ENCODE results near the gene MYT1.
"Not testable (repeated sequence)": the region's sequence is repeated elsewhere in the genome, so short reads cannot be mapped to it uniquely, and the experiment has no call there.

The MYT1 gene

GRCh38 chr20:64232794-64233193 lies 68.5 kb downstream of the MYT1 start:
- H3K9me2 ChIP-seq (ENCODE audit: low read depth, low read length) = no peaks in the 10 kb centered on the region
- H3K4me1 ChIP-seq (ENCODE audit: insufficient read depth, low read length, severe bottlenecking) = no peaks in the 10 kb centered on the region
- H3K4me3 ChIP-seq (ENCODE audit: low read depth, low read length, poor library complexity, severe bottlenecking) = no peak overlapping the region
- H3K4me2 ChIP-seq (ENCODE audit: low read length) = no peak overlapping the region
- no peaks in the 10 kb centered on the region for H4K20me1 ChIP-seq (ENCODE audit: insufficient read depth, low read length)
- no peaks in the 10 kb centered on the region for H3K9me3 ChIP-seq (ENCODE audit: low read length)
- H3K9ac ChIP-seq (ENCODE audit: low read length) = no peak overlapping the region
- peaks cover 4% of the 10 kb centered on the region; the same call in 1 of the 2 replicates for H3K27me3 ChIP-seq (ENCODE audit: insufficient read depth, low read length)
- H3K79me2 ChIP-seq (ENCODE audit: insufficient read depth, low read length) = no peaks in the 10 kb centered on the region
- no peak overlapping the region for H3K27ac ChIP-seq (ENCODE audit: low read depth, low read length, poor library complexity, severe bottlenecking)
- no peaks in the 10 kb centered on the region for H3K36me3 ChIP-seq (ENCODE audit: insufficient read depth, low read length)
- H2AFZ ChIP-seq (ENCODE audit: low read length) = no peak overlapping the region
- TF ChIP-seq CTCF (IDR thresholded peaks at IDR 0.05; ENCODE audit: low read length) (no peak), EZH2 (IDR thresholded peaks at IDR 0.05; ENCODE audit: borderline replicate concordance, low read length) (no peak)
- H3F3A ChIP-seq (ENCODE audit: insufficient read depth, low read length) = no peaks in the 10 kb centered on the region

- no peaks in the 10 kb centered on the region for H3K9me3 ChIP-seq (ENCODE audit: low read length)
- H3F3A ChIP-seq (ENCODE audit: insufficient read depth, low read length) = no peaks in the 10 kb centered on the region
- TF ChIP-seq EZH2 (IDR thresholded peaks at IDR 0.05; ENCODE audit: borderline replicate concordance, low read length) = no peak
- TF ChIP-seq CTCF (IDR thresholded peaks at IDR 0.05; ENCODE audit: low read length) = no peak
- H2AFZ ChIP-seq (ENCODE audit: low read length) = no peak overlapping the region
- H3K27me3 ChIP-seq (ENCODE audit: insufficient read depth, low read length) = no peaks in the 10 kb centered on the region
- no peak overlapping the region for H3K4me3 ChIP-seq (ENCODE audit: low read depth, low read length, poor library complexity, severe bottlenecking)
- H4K20me1 ChIP-seq (ENCODE audit: insufficient read depth, low read length) = no peaks in the 10 kb centered on the region
- H3K4me1 ChIP-seq (ENCODE audit: insufficient read depth, low read length, severe bottlenecking) = no peaks in the 10 kb centered on the region
- no peak overlapping the region for H3K9ac ChIP-seq (ENCODE audit: low read length)
- no peak overlapping the region for H3K27ac ChIP-seq (ENCODE audit: low read depth, low read length, poor library complexity, severe bottlenecking)
- no peaks in the 10 kb centered on the region for H3K36me3 ChIP-seq (ENCODE audit: insufficient read depth, low read length)
- H3K79me2 ChIP-seq (ENCODE audit: insufficient read depth, low read length) = no peaks in the 10 kb centered on the region
- H3K4me2 ChIP-seq (ENCODE audit: low read length) = no peak overlapping the region
- no peaks in the 10 kb centered on the region for H3K9me2 ChIP-seq (ENCODE audit: low read depth, low read length)
Observed at GRCh38 chr20:64233725-64234124, 69.5 kb downstream of the MYT1 start.

- H3K9me3 ChIP-seq (ENCODE audit: low read length) = no peaks in the 10 kb centered on the region
- H3K4me3 ChIP-seq (ENCODE audit: low read depth, low read length, poor library complexity, severe bottlenecking) = no peak overlapping the region
- H3K27me3 ChIP-seq (ENCODE audit: insufficient read depth, low read length) = no peaks in the 10 kb centered on the region
- H4K20me1 ChIP-seq (ENCODE audit: insufficient read depth, low read length) = no peaks in the 10 kb centered on the region
- no peak overlapping the region for H2AFZ ChIP-seq (ENCODE audit: low read length)
- no peaks in the 10 kb centered on the region for H3K79me2 ChIP-seq (ENCODE audit: insufficient read depth, low read length)
- H3K4me1 ChIP-seq (ENCODE audit: insufficient read depth, low read length, severe bottlenecking) = no peaks in the 10 kb centered on the region
- no peak overlapping the region for H3K27ac ChIP-seq (ENCODE audit: low read depth, low read length, poor library complexity, severe bottlenecking)
- no peaks in the 10 kb centered on the region for H3F3A ChIP-seq (ENCODE audit: insufficient read depth, low read length)
- no peak overlapping the region for H3K9ac ChIP-seq (ENCODE audit: low read length)
- no peak overlapping the region for H3K4me2 ChIP-seq (ENCODE audit: low read length)
- H3K36me3 ChIP-seq (ENCODE audit: insufficient read depth, low read length) = no peaks in the 10 kb centered on the region
- no peak for TF ChIP-seq CTCF (IDR thresholded peaks at IDR 0.05; ENCODE audit: low read length)
- no peak for TF ChIP-seq EZH2 (IDR thresholded peaks at IDR 0.05; ENCODE audit: borderline replicate concordance, low read length)
- no peaks in the 10 kb centered on the region for H3K9me2 ChIP-seq (ENCODE audit: low read depth, low read length)
Observed at GRCh38 chr20:64234291-64234791, 70.1 kb downstream of the MYT1 start.

GRCh38 chr20:64234921-64235565 lies 70.8 kb downstream of the MYT1 start:
- H3K9me3 ChIP-seq (ENCODE audit: low read length); H3K4me3 ChIP-seq (ENCODE audit: low read depth, low read length, poor library complexity, severe bottlenecking); H3K27me3 ChIP-seq (ENCODE audit: insufficient read depth, low read length); H3K4me2 ChIP-seq (ENCODE audit: low read length); H3K36me3 ChIP-seq (ENCODE audit: insufficient read depth, low read length); H3K9me2 ChIP-seq (ENCODE audit: low read depth, low read length); H3K4me1 ChIP-seq (ENCODE audit: insufficient read depth, low read length, severe bottlenecking); H3F3A ChIP-seq (ENCODE audit: insufficient read depth, low read length); H3K9ac ChIP-seq (ENCODE audit: low read length); H3K27ac ChIP-seq (ENCODE audit: low read depth, low read length, poor library complexity, severe bottlenecking); H3K79me2 ChIP-seq (ENCODE audit: insufficient read depth, low read length); H4K20me1 ChIP-seq (ENCODE audit: insufficient read depth, low read length); H2AFZ ChIP-seq (ENCODE audit: low read length): not testable (repeated sequence)

Measured in OCI-LY1 (cell line).